GM21447 (cell line): ENCODE data around the gene TPM3.
A peak's percentile ranks its signal among the peaks of the same experiment; 100 is the strongest.
"Not testable (repeated sequence)": the region's sequence is repeated elsewhere in the genome, so short reads cannot be mapped to it uniquely, and the experiment has no call there.

Experiments used
- ATAC-seq: cut with Tn5 transposase; IDR thresholded peaks from one replicate; pipeline ENCODE4 v1.9.1; 2021; ENCODE audit not compliant: unreplicated experiment

The TPM3 gene

DNA sequence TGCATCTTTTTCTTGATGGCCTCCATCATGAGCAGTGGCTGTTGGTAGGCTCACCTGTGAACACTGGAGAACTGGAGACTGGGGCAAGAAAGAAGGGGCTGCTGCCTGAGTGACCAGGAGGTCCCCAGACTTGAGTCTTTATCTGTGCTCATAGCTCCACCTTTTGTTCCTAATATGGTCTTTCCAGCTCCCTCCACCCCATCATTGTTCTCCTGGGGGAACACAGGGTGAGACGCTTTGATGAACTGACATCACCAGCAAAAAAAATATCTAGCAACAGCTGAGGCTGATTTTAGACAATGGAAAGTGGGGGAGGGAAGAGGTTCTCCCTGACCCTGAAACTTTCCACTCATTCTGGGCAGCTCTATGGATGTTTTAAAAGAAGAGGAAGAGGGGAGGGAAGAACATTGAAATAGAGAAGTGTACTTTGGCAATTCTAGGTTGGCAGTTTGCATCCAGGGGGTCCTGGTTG, at the start of gene TPM3:
Gene TPM3 (minus strand): TSS at position 111 of the 472 bp plus-strand sequence. CDS start 82 bp downstream, at position 29.
- ATAC-seq = no peak

DNA sequence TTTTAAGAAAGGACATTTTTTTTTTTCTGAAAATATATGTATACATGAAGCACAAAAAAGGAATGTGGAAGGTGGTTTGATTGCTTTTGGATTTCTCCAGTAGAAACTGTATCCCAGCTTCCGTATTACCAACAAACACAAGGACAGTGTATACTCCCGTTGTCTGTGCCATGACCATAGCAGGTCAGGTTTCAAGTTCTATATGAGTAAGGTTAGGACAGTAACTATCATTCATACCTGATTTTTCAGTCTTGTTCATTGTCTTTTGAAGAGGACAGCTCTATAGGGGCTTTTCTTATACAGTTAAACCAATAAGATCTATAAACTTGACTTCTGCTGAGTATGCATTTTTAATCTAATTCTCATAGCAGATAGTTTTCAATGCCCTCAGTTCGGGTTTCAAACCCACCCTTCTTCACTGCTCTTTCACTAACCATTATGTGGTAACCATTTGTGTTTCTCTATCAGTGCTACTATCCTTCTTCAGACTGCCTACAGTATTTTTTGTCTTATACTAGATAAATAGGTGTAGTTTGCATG, 48.5 kb upstream of the TPM3 start:
- ATAC-seq = no peak

DNA sequence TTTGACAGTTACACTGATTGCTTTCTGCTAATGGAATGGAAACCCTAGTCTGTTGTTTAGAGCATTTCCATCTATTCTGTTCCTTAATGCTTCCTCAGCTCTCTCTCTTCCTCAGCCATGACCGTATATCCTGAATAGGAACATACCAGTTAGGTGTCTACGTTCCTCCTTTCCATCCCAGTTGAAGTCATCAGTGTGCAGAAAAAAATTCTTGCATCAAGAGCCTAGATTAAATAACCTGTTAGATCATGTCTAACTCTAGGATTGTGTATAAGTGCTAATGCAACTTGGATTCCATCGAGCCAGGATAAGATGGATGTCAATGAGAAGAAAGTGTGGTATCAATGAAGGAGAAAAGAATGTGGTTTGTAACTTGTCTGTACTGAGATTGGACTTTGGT, 47.6 kb upstream of the TPM3 start:
- no peak for ATAC-seq

GRCh38 chr1:154237880-154238506, 46.1 kb upstream of the TPM3 start:
- ATAC-seq = no peak

GRCh38 chr1:154237435-154237834, 45.5 kb upstream of the TPM3 start:
- ATAC-seq = no peak

- no peak for ATAC-seq
Measured at GRCh38 chr1:154236855-154237254, 45.0 kb upstream of the TPM3 start.

GRCh38 chr1:154233127-154233526, 41.2 kb upstream of the TPM3 start:
- not testable (repeated sequence) for ATAC-seq

DNA sequence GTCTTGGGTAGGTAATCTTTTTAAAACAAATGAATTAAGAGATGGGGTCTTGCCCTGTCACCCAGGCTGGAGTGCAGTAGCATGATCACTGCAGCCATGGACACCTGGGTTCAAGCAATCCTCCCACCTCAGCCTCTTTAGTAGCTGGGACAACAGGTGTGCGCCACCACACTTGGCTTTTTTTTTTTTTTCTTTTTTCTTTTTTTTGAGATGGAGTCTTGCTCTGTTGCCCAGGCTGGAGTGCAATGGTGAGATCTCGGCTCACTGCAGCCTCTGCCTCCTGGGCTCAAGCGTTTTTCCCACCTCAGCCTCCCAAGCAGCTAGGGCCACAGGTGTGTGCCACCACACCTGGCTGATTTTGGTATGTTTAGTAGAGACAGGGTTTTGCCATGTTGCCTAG, 39.2 kb upstream of the TPM3 start:
- not testable (repeated sequence) for ATAC-seq

DNA sequence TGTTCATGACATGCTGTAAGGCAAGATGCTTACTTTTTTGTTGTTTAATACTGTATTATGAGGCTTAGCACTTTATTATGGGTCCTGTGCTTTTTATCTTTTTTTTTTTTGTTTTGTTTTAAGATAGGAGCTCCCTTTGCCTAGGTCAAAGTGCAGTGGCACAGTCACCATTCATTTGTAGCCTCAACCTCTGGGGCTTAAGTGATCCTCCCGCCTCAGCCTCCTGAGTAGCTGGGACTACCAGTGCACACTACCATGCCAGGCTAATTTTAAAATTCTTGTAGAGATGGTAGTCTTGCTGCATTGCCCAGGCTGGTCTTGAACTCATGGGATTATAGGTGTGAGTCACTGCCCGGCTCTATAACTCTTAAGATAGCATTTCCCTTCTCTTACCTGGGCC, 33.5 kb upstream of the TPM3 start:
- ATAC-seq = no peak

DNA sequence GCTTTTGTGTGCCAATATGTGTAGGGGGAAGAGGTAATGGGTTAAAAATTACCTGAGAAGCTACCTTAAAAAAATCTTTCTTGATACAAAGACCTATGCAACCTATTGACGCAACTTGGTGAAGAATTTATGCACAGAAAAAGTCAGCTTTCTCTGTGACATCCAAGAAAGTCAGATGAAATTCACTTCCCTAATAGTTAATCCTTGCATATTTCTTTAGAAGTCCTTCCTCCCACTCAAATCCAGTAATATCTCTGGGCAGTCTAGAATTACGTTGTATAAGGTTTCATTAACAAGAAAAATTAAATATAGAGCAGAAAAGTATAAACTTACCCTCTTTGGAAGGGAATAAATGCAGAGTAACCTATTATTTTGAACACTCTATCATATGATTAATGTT, 31.7 kb upstream of the TPM3 start:
- no peak for ATAC-seq

DNA sequence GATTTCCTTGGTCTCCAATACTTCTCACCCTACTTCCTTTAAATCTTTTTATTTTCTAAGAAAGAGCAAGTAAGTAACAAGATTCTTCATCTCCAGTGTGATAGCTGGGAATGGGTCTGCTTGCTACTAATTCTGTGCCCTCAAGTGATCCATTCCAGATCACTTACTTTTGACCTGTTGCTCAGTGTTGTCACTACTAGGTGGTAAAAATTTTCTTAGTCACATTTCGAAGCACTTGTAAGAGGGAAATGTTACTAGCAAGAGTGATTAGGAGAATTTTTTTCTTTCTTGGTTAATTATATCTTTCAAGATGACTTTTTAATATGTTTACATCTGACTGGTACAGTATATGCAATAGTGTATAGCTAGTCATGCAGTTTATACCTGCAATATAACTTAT, 31.0 kb upstream of the TPM3 start:
- no peak for ATAC-seq

GRCh38 chr1:154222518-154222917, 30.6 kb upstream of the TPM3 start:
- no peak for ATAC-seq

GRCh38 chr1:154221278-154222001, 29.5 kb upstream of the TPM3 start:
- peak; percentile 17 for ATAC-seq

GRCh38 chr1:154220970-154221277, 29.0 kb upstream of the TPM3 start:
- no peak for ATAC-seq

DNA sequence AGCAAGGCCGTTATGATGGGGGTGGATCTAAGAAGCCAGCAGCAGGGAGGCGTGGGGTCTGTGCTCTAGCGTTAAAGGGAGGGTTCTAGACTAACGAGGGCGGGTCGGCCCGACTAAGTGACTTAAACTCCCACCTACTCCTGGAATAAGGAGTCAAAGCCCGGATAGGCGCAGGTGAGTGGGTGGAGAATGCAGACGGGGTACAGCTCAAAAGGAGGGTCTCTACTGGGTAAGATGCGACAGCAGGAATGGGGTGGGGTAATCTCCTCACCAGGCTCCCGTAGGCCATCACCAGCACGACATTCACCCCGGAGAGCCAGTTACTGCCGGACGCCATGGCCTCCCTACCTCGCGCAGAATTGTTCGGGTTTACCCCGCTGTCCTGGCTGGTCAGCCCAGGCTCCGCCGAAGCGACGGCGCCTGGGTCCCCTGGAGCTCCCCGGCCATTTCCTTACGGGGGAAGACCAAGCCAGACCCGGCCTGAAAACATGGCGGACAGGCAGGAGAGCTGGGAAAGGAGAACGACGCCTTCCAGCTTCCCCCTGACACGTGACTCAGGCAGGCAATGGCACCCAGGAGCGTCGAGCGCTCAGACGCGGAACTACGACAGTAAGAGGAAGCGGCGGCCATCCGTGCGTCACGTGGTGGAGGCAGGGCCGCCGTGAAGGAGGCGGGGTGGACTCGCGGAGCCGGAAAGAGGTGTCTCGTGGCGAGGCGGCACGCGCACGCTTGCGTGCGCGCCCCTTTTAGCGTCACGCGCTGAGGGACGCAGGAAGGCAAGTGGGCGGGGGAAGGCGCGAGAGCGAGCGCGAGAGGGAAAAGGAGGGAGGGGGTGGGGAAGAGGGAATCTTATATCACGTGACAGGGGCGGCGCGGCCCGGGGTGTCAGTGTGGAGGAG, 28.4 kb upstream of the TPM3 start, which contains the start of gene UBAP2L:
Gene UBAP2L (plus strand): TSS at position 885 of the 899 bp plus-strand sequence. CDS start 4,169 bp downstream, outside the sequence.
- ATAC-seq = peak; percentile 89

- no peak for ATAC-seq
Measured at GRCh38 chr1:154219541-154219940, 27.6 kb upstream of the TPM3 start.

- no peak for ATAC-seq
Measured at GRCh38 chr1:154218545-154218944, 26.6 kb upstream of the TPM3 start.

- no peak for ATAC-seq
Measured at GRCh38 chr1:154213274-154213673, 21.4 kb upstream of the TPM3 start.

GRCh38 chr1:154212083-154212482, 20.2 kb upstream of the TPM3 start:
- no peak for ATAC-seq

- no peak for ATAC-seq
Measured at GRCh38 chr1:154208677-154209388, 16.9 kb upstream of the TPM3 start.

DNA sequence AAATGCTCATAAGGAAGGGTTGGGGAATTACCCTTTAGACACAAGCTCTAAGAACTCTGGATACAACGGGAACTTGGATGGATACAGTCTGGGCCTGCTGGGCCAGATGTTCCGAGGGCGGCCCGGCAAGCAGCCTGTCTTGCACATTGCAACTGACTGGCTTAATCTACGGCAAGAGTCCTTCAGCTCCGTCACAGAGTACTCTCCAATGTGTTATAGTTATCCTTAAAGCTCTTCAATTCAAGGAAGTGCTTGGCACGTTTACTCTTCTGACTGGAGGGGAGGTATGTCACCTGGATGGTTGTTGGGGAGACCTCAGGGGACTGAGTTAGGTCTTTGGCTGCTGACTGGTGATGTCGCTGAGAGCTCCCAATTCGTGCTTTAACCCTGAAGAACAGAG, 15.4 kb upstream of the TPM3 start:
- ATAC-seq = no peak
